ENCODE measurements around the gene ZFHX3. TPM values are rescaled to one million over a fixed set of nuclear protein-coding genes. Genes with fewer than 3 reads are reported as not detected.

ZFHX3 gene
- total and polyA plus RNA-seq, 2 donors (not counting 3 experiments of a cell fraction or from before 2014, with no cell fraction given): 3.7 to 18.8 TPM

DNA sequence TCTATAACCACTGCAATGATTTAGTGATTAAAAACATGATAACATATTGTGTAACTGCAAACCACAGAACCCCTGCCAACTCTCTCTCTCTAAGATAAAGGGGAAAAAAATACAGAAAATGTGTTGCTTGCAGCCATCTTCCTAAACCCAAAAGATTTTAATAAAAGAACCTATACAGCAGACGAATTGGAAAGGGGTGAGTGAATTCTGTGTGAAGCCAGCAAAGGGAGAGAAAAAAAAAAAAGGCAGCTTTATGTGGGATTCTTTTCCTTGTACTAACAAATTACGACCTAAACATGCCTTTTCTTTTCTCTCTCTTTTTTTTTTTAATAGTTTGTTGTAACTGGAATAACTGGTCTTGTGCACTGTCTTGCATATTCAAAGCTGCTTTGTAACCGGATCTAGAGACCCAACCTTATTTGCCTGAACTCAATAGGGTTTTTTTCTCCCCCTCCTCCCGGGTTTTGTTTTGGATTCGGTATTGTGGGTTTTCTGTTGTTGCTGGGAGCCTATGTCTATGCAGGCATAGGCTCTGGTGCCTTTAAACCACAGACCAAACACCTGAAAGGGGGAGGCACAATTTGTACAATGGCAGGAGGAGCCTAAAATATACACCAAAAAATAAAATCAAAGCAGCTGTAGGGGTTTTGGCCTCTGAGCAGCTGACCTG is 7.0 kb upstream of the ZFHX3 start:
- Histone ChIP-seq H3K4me2 (ENCODE audit: insufficient read depth, low read length) (peak overlapping the region; percentile 45), H2AFZ (ENCODE audit: low read depth, low read length) (no peak overlapping the region), H3K9me1 (replicated peaks; ENCODE audit: control insufficient read depth, extremely low read depth, insufficient read depth, low read length) (no peaks in the 10 kb centered on the region), H3K9me3 (replicated peaks; ENCODE audit: control insufficient read depth, insufficient read depth, low read length) (no peaks in the 10 kb centered on the region), H3K27ac (ENCODE audit: insufficient read depth, low read depth, low read length) (peak overlapping the region; percentile 100), H3K27me3 (ENCODE audit: control insufficient read depth in 2 of 2, insufficient read depth in 2 of 2, low read length in 2 of 2) (no peaks in the 10 kb centered on the region), H3K36me3 (ENCODE audit: control insufficient read depth in 2 of 2, extremely low read depth in 1 of 2, insufficient read depth in 2 of 2, low read length in 2 of 2) (no peaks in the 10 kb centered on the region), H3K4me1 (ENCODE audit: control insufficient read depth, extremely low read depth, insufficient read depth, low read length) (peaks cover 68% of the 10 kb centered on the region), H4K20me1 (replicated peaks; ENCODE audit: control insufficient read depth, extremely low read depth, insufficient read depth, low read length) (no peaks in the 10 kb centered on the region), H3K4me3 (replicated peaks in 1 of 3; ENCODE audit: insufficient read depth in 1 of 3, low read depth in 1 of 3, low read length in 3 of 3) (no peak overlapping the region), H3K9ac (replicated peaks; ENCODE audit: extremely low read depth, insufficient read depth, low read length) (peak overlapping the region; percentile 47), H3K79me2 (ENCODE audit: control insufficient read depth, insufficient read depth, low read length) (peaks cover 81% of the 10 kb centered on the region)
- intact Hi-C loops (cut with micrococcal nuclease) (loop anchor here (5.0 to 10.0 kb wide), 2 partner anchors 208 to 760 kb away; no protein-coding TSS in a partner anchor), dilution Hi-C loops (cut with MboI; ENCODE audit: extremely low pct_ligation_motif_present, low sequenced_read_pairs) (no loop called here)
- ChIA-PET CTCF (interaction anchor here (0.7 to 8.0 kb wide), 7 partner anchors 13 to 549 kb away, joined by 3 to 55 read pairs (median 3); no protein-coding TSS in a partner anchor), POLR2A (no interaction called here)
- FAIRE-seq (no peak), DNase-seq (ENCODE audit: low read depth, low spot score) (peak; percentile 39)
- BruUV-seq (replicated peaks): no TSS peak
- TF ChIP-seq JUN (IDR thresholded peaks at IDR 0.05; ENCODE audit: borderline replicate concordance, insufficient read depth, insufficient read length, low read depth) (no peak), EZH2 (IDR thresholded peaks at IDR 0.05; ENCODE audit: borderline replicate concordance, low read depth, low read length, severe bottlenecking) (no peak), POLR2A (IDR thresholded peaks at IDR 0.05; ENCODE audit: low read depth, low read length) (no peak)

- Histone ChIP-seq H3K4me2 (ENCODE audit: insufficient read depth, low read length) (peak overlapping the region; percentile 44), H3K27me3 (ENCODE audit: control insufficient read depth in 2 of 2, insufficient read depth in 2 of 2, low read length in 2 of 2) (no peaks in the 10 kb centered on the region), H4K20me1 (replicated peaks; ENCODE audit: control insufficient read depth, extremely low read depth, insufficient read depth, low read length) (no peaks in the 10 kb centered on the region), H3K79me2 (ENCODE audit: control insufficient read depth, insufficient read depth, low read length) (peaks cover 85% of the 10 kb centered on the region), H3K4me1 (ENCODE audit: control insufficient read depth, extremely low read depth, insufficient read depth, low read length) (peaks cover 63% of the 10 kb centered on the region), H3K27ac (ENCODE audit: insufficient read depth, low read depth, low read length) (peak overlapping the region; percentile 100), H3K9ac (replicated peaks; ENCODE audit: extremely low read depth, insufficient read depth, low read length) (peak overlapping the region; percentile 47), H3K9me1 (replicated peaks; ENCODE audit: control insufficient read depth, extremely low read depth, insufficient read depth, low read length) (no peaks in the 10 kb centered on the region), H3K4me3 (replicated peaks in 1 of 3; ENCODE audit: insufficient read depth in 1 of 3, low read depth in 1 of 3, low read length in 3 of 3) (no peak overlapping the region), H3K36me3 (ENCODE audit: control insufficient read depth in 2 of 2, extremely low read depth in 1 of 2, insufficient read depth in 2 of 2, low read length in 2 of 2) (no peaks in the 10 kb centered on the region), H3K9me3 (replicated peaks; ENCODE audit: control insufficient read depth, insufficient read depth, low read length) (no peaks in the 10 kb centered on the region), H2AFZ (ENCODE audit: low read depth, low read length) (no peak overlapping the region)
- ChIA-PET CTCF (interaction anchor here (0.9 to 8.0 kb wide), 9 partner anchors 14 to 824 kb away, joined by 3 to 55 read pairs (median 3); no protein-coding TSS in a partner anchor), POLR2A (no interaction called here)
- DNase-seq (ENCODE audit: low read depth, low spot score) (no peak), FAIRE-seq (no peak)
- intact Hi-C loops (cut with micrococcal nuclease): loop anchor here (10.0 kb wide), 1 partner anchor 760 kb away; no protein-coding TSS in a partner anchor
- BruUV-seq (replicated peaks): no TSS peak
- dilution Hi-C loops (cut with MboI; ENCODE audit: extremely low pct_ligation_motif_present, low sequenced_read_pairs): no loop called here
- TF ChIP-seq CTCF (IDR thresholded peaks at IDR 0.05; ENCODE audit: extremely low read depth in 1 of 2, insufficient read depth in 1 of 2, low read depth in 1 of 2, low read length in 2 of 2) (no peak), POLR2A (IDR thresholded peaks at IDR 0.05; ENCODE audit: low read depth, low read length) (no peak), GATA2 (IDR thresholded peaks at IDR 0.05; ENCODE audit: insufficient read depth, insufficient read length, low read depth, low read length) (no peak), JUN (IDR thresholded peaks at IDR 0.05; ENCODE audit: borderline replicate concordance, insufficient read depth, insufficient read length, low read depth) (no peak)
Observed at GRCh38 chr16:73054498-73054812, 6.5 kb upstream of the ZFHX3 start.

Data from endothelial cell of umbilical vein (primary cell).